Thyroid gland (tissue), 4 donors: ENCODE data around the gene POLD2.

Source experiments
- CTCF ChIP-seq, 6 experiments: fragments of 200-600 bp in 3 of 6; fragments of 450-650 bp in 3 of 6; sonication (generic) in 3 of 6; IDR thresholded peaks; one replicate each; pipeline ENCODE4 v1.5.1; 2016 to 2019; ENCODE audit warnings: antibody characterized with exemption in 6 of 6, mild to moderate bottlenecking in 2 of 6, inconsistent platforms in 1 of 6, moderate library complexity in 1 of 6
- POLR2A ChIP-seq, 2 donors: fragments of 450-650 bp; IDR thresholded peaks; one replicate each; pipeline ENCODE4 v1.6.1; 2017; ENCODE audit warnings: antibody characterized with exemption in 2 of 2, mild to moderate bottlenecking in 2 of 2, moderate library complexity in 1 of 2

- TF ChIP-seq CTCF (IDR thresholded peaks at IDR 0.05) (no peak), POLR2A (IDR thresholded peaks at IDR 0.05) (no peak)
These were observed 16.9 kb downstream of the POLD2 start for GRCh38 chr7:44106311-44107065.
